GM12865 (cell line): ENCODE results near the gene GRID1.

Experiments
- DNase-seq: peaks from one replicate; pipeline ENCODE4 v3.0.0; 2010; ENCODE audit warnings: low read depth
- H3K4me3 ChIP-seq: 2 replicates; pipeline ENCODE4 v1.5.1; 2011; ENCODE audit warnings: mild to moderate bottlenecking, low read depth, low read length, control low read depth
- TF ChIP-seq, protein P1 (sequence below): IDR thresholded peaks from 2 replicates; pipeline ENCODE4 v1.5.1; 2011; ENCODE audit warnings: low read length, control low read depth, low read depth, inconsistent platforms; ENCODE audit not compliant: insufficient read depth; ENCODE audit errors: missing control alignments

Gene GRID1

GRCh38 chr10:86399879-86400704 lies 33.5 kb upstream of the GRID1 start:
- H3K4me3 ChIP-seq, result peak overlapping the region; percentile 98
- peak; percentile 97 for DNase-seq
- TF ChIP-seq, protein P1, sequence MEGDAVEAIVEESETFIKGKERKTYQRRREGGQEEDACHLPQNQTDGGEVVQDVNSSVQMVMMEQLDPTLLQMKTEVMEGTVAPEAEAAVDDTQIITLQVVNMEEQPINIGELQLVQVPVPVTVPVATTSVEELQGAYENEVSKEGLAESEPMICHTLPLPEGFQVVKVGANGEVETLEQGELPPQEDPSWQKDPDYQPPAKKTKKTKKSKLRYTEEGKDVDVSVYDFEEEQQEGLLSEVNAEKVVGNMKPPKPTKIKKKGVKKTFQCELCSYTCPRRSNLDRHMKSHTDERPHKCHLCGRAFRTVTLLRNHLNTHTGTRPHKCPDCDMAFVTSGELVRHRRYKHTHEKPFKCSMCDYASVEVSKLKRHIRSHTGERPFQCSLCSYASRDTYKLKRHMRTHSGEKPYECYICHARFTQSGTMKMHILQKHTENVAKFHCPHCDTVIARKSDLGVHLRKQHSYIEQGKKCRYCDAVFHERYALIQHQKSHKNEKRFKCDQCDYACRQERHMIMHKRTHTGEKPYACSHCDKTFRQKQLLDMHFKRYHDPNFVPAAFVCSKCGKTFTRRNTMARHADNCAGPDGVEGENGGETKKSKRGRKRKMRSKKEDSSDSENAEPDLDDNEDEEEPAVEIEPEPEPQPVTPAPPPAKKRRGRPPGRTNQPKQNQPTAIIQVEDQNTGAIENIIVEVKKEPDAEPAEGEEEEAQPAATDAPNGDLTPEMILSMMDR, result peak; percentile 92

GRCh38 chr10:86399514-86399878 lies 32.9 kb upstream of the GRID1 start:
- H3K4me3 ChIP-seq, result peak overlapping the region; percentile 13; the same call in 1 of the 2 replicates
- TF ChIP-seq, protein P1, result no peak
- no peak for DNase-seq

- DNase-seq, result no peak
- no peak overlapping the region for H3K4me3 ChIP-seq
- TF ChIP-seq, protein P1, result no peak
Measured at GRCh38 chr10:86397120-86397519, 30.5 kb upstream of the GRID1 start.

DNA sequence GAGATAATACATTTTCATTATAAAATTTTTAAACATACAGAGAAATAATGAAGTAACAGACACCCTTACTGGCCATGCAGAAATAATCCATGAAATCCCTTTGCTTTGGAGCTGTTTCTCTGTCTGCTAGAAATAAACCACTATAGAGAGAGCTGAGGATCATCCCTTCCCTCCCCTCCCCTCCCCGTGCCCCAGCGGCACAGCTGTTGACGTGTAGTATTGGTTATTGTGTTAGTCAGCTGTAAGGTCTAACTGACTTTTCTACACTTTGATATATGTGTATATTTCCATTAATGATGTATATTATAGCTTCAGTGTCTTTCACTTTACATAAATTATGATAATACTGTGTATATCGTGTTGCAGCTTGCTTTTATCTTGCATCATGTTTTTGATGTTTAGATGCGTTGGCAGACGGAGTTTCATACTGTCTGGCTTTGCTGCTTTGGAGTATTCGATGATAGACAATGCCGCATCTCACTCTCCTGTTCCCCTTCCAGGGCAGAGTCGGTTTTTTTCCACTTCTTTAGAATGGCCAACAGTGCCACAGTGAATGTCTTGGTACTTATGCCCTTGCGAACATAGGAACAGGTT lies 27.4 kb upstream of the GRID1 start:
- no peak overlapping the region for H3K4me3 ChIP-seq
- DNase-seq, result no peak
- TF ChIP-seq, protein P1, result no peak

DNA sequence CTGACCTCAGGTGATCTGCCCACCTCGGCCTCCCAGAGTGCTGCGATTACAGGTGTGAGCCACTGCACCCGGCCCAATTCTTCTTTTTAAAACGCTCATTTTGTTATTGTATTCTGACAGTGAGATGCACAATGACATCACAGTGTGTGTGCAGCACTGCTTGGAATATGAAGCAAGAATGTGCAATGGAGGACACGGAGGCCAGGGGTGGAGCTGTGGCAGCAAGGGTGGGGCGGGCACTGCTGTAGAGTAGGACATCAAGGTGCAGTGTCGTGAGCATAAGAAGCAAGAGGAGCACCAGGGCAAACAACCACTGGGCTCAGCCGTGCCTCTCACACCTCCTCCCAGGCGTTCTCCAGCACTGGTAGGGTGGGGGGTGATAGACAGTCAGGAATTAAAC lies 26.8 kb upstream of the GRID1 start:
- DNase-seq, result no peak
- no peak overlapping the region; the same call in 1 of the 2 replicates for H3K4me3 ChIP-seq
- TF ChIP-seq, protein P1, result no peak

DNA sequence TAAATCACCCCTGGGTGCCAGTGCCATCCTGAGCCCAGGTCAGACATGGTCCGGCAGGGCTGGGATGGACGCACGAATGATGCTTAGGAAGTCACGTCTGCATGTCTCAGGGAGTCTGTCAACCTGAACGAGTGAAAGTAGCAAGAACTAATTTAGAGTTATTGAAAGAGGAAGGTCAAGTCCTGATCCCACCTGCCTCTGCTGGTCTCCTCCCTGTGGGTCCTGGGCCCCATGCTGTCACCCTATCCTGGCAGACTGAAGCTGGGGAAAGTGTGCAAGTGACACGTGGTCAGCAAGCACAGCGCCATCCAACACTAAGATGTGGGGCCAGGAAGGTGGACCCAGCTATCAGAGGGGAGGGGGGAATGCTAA lies 26.1 kb upstream of the GRID1 start:
- peak; percentile 57 for DNase-seq
- TF ChIP-seq, protein P1, result no peak
- peak overlapping the region; percentile 63 for H3K4me3 ChIP-seq
